Measurements from ENCODE around the gene TNIK.
A peak's percentile ranks its signal among the peaks of the same experiment; 100 is the strongest.

The TNIK gene

GRCh38 chr3:171221104-171221503 lies 239.1 kb downstream of the TNIK start:
- DNase-seq, result no peak

GRCh38 chr3:171219258-171219657 lies 240.9 kb downstream of the TNIK start:
- DNase-seq, result no peak

- DNase-seq, result no peak
Observed at GRCh38 chr3:171218069-171218468, 242.1 kb downstream of the TNIK start.

- no peak for DNase-seq
Observed at GRCh38 chr3:171213907-171214306, 246.3 kb downstream of the TNIK start.

- DNase-seq, result no peak
Observed at GRCh38 chr3:171213178-171213577, 247.0 kb downstream of the TNIK start.

GRCh38 chr3:171212648-171213047 lies 247.6 kb downstream of the TNIK start:
- DNase-seq, result no peak

- DNase-seq, result no peak
Observed at GRCh38 chr3:171206283-171206682, 253.9 kb downstream of the TNIK start.

- no peak for DNase-seq
Observed at GRCh38 chr3:171204942-171205341, 255.3 kb downstream of the TNIK start.

GRCh38 chr3:171201825-171202224 lies 258.4 kb downstream of the TNIK start:
- DNase-seq, result no peak

GRCh38 chr3:171200750-171201088 lies 259.5 kb downstream of the TNIK start:
- no peak for DNase-seq

GRCh38 chr3:171200052-171200749 lies 260.0 kb downstream of the TNIK start:
- peak; percentile 41 for DNase-seq

GRCh38 chr3:171199473-171199829 lies 260.8 kb downstream of the TNIK start:
- no peak for DNase-seq

GRCh38 chr3:171198781-171199472 lies 261.3 kb downstream of the TNIK start:
- no peak for DNase-seq

GRCh38 chr3:171195686-171196085 lies 264.5 kb downstream of the TNIK start:
- no peak for DNase-seq

GRCh38 chr3:171194965-171195364 lies 265.2 kb downstream of the TNIK start:
- DNase-seq, result no peak

- DNase-seq, result peak; percentile 43
Observed at GRCh38 chr3:171193693-171194092, 266.5 kb downstream of the TNIK start.

- DNase-seq, result peak; percentile 87
Observed at GRCh38 chr3:171192176-171192854, 267.9 kb downstream of the TNIK start.

GRCh38 chr3:171190668-171191067 lies 269.5 kb downstream of the TNIK start:
- DNase-seq, result peak; percentile 62

- no peak for DNase-seq
Observed at GRCh38 chr3:171189394-171190080, 270.7 kb downstream of the TNIK start.

GRCh38 chr3:171187706-171188290 lies 272.4 kb downstream of the TNIK start:
- DNase-seq, result peak; percentile 38

- peak; percentile 52 for DNase-seq
Observed at GRCh38 chr3:171186817-171187500, 273.2 kb downstream of the TNIK start.

- DNase-seq, result peak; percentile 33
Observed at GRCh38 chr3:171186383-171186782, 273.8 kb downstream of the TNIK start.
